GM19239 (cell line): Measurements from ENCODE around the gene KRT31.
"Not testable (repeated sequence)": the region's sequence is repeated elsewhere in the genome, so short reads cannot be mapped to it uniquely, and the experiment has no call there.

Experiments used
- DNase-seq: peaks from one replicate; pipeline ENCODE4 v3.0.0; 2011; ENCODE audit warnings: low spot score; ENCODE audit not compliant: insufficient read length
- FAIRE-seq: peaks from 2 replicates; lab custom pipeline; 2011; peaks lifted over from hg19 to GRCh38; lab: Jason Lieb, UNC

KRT31 gene

DNA sequence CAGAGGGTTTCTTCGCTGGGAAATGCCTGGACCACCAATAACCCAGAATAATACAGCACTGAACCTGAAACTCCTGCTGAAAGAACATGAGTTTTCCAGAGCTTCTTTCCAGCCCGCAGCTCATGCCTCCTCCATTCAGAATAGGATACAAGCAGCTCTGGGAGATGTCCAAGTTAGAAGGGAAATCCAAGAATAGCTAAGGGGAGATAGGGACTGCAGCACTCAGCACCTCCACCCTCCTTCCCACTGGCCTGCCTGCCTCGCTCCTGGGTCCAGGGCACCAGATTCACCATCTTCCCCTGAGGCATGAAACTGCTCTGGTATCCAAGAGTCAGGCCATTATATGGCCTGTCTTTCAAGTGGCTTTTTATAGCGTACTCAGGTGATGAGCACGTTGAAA is 4.1 kb downstream of the KRT31 start:
- no peak for DNase-seq
- no peak for FAIRE-seq

DNA sequence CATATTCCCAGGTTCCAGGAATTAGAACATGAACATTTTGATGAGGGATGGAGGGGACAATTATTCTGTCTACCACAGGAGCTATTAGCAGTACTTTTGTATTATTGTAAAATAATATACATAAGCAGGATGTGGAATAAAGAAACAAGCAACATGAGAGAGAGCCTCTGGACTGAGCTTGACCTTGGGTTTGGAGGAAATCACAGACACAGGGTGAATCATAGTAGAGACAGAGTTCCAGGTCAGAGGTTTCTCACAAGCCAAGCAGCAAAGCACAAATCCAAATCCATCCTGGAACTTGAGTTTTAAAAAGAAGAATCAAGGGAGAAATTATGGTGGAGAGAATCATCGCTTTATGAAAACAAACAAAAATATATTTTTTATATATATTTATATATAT is 5.1 kb downstream of the KRT31 start:
- no peak for DNase-seq

GRCh38 chr17:41391535-41391934 is 5.9 kb downstream of the KRT31 start:
- FAIRE-seq (no peak), DNase-seq (no peak)

More for the DNA sequence above, 5.1 kb downstream of the KRT31 start:
- no peak for FAIRE-seq

DNA sequence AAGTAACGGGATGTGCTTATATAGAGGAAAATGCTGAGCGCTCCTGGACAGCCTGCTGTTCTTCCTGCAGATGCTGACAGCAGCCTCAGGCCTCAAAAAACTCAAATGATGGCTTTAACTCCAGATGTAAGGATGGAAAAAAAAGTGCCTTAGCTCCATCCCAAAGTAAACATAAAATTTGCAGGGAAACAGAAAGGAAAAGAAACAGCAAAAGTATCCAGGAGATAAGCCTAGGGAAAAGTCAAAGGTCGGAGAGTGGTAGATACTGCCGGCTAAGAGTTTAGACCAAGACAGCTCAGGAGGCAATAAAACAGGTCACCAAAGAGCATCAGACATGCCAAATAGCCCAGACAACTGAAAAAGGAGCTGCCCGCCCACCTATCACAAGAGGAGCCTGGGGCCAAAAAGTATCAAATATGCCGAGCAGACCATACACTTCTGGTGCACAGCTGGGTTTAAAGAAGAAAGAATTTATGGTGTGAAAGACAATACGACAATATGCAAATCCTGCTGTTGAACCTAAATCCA is 6.9 kb downstream of the KRT31 start:
- FAIRE-seq, result no peak
- DNase-seq, result no peak

- FAIRE-seq (no peak), DNase-seq (no peak)
These were observed 9.7 kb downstream of the KRT31 start for GRCh38 chr17:41387670-41388069.

DNA sequence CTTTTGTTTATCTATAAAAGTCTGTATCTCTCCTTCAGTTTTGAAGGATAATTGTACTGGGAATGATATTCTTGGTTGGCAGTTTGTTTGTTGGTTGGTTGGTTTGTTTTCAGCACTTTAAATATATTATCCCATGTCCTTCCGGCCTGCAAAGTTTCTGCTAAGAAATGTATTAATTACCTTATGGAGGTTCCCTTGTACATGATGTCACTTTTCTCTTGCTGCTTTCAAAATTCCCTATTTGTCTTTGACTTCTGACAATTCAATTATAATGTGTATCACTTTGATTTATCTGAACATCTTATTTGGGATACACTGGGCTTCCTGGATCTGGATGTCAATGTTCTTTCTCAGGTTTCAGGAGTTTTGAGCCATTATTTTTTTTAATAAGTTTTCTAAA is 11.2 kb downstream of the KRT31 start:
- FAIRE-seq (no peak), DNase-seq (no peak)

DNA sequence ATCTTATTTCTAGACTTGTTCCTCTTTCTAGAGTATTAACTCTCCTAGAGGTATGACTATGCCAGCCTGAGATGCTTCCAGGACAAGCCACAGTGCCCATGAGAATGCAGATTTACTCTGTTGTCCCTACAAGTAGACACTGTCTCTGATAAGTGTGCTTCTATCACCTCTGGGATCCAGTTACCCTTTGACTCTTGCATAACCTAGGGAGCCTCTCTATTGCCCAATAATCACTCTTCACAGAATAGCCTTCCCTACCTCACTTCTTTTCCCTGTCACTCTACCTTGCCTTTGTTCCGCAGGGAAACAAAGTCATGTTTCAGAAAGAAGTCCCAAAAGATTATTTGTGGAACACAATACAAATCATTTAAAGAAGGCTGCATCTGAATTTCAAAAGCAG is 13.7 kb downstream of the KRT31 start:
- DNase-seq (no peak), FAIRE-seq (no peak)

GRCh38 chr17:41382394-41382793 is 15.0 kb downstream of the KRT31 start:
- no peak for DNase-seq
- no peak for FAIRE-seq

- not testable (repeated sequence) for DNase-seq, FAIRE-seq
These were observed 15.5 kb downstream of the KRT31 start, which contains the start of gene KRT34 for GRCh38 chr17:41381943-41382342. Gene KRT34 (minus strand): TSS chr17:41382306. CDS start chr17:41382246, 60 bp downstream.

- FAIRE-seq, DNase-seq: not testable (repeated sequence)
These were observed 17.3 kb downstream of the KRT31 start for GRCh38 chr17:41380091-41380490.

DNA sequence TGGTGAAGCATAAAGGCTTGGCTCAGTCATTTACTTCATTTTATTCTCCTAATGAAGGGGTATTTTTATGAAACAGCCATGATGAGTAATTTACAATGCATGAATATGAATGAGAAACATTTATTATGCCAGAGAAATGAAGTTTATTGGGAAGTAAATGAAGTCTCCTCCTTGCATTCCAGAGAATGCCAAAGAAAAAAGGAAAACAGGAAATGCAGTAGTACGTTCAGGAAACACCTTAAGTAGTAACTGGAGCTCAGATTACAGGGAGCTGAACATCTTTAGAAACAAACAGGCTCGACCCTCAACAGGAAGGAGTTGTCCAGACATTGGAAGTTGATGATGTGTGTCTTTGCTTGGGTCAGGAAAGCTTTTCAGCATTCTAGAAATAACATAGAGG is 19.9 kb downstream of the KRT31 start:
- FAIRE-seq (no peak), DNase-seq (no peak)

- DNase-seq (no peak), FAIRE-seq (no peak)
These were observed 27.7 kb downstream of the KRT31 start, which contains the start of gene KRT33B for GRCh38 chr17:41369713-41370112. Gene KRT33B (minus strand): TSS chr17:41369813. CDS start chr17:41369750, 63 bp downstream.

- no peak for DNase-seq
- FAIRE-seq, result no peak
These were observed 28.4 kb downstream of the KRT31 start for GRCh38 chr17:41369023-41369422.

DNA sequence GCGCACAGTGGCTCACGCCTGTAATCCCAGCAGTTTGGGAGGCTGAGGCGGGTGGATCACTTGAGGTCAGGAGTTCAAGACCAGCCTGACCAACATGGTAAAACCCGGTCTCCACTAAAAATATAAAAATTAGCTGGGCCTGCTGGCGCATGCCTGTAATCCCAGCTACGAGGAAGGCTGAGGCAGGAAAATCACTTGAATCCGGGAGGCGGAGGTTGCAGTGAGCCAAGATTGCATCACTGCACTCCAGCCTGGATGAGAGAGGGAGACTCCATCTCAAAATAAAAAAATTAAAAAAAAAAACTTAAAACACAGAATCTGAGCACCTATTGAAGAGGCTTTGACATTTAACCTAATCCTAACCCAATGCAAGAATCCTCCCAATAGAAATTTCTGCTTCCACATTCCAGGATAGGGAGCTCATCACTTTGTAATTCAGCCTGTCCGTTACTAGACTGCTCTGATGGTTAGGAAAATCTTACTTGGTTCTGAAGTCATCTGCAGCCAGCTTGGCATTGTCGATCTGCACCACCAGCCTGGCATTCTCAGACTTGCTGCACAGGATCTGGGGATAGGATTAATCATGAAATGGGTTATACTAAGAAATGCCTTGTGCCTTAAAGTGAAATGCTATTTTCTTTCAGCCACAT is 29.9 kb downstream of the KRT31 start:
- FAIRE-seq, result no peak
- DNase-seq, result no peak

- DNase-seq (no peak), FAIRE-seq (no peak)
These were observed 31.3 kb downstream of the KRT31 start for GRCh38 chr17:41366070-41366469.

DNA sequence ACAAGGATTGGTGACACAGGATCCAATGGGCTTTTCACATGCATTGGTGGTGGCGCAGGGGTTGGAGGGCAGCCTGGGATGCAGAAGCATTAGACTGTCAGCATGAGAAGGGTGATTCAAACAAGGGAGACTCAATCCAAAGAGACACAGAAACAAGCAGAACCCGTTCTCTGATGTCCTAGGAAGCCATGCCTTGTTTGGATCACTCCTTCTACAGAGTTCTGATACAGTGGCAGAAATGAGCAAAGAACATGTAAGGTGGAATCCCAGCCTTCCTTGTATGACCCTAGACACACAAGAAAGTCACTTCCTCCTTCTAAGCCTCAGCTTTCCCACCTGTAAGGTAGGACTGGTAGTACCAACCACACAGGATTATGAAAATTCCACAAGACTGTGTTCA is 33.5 kb downstream of the KRT31 start:
- DNase-seq, result no peak
- no peak for FAIRE-seq

- no peak for DNase-seq
- no peak for FAIRE-seq
These were observed 37.0 kb downstream of the KRT31 start for GRCh38 chr17:41360296-41360995.

- DNase-seq, result no peak
- FAIRE-seq, result no peak
These were observed 42.9 kb downstream of the KRT31 start for GRCh38 chr17:41354536-41354935.

- FAIRE-seq, result no peak
- DNase-seq, result no peak
These were observed 44.6 kb downstream of the KRT31 start for GRCh38 chr17:41352597-41353366.

DNA sequence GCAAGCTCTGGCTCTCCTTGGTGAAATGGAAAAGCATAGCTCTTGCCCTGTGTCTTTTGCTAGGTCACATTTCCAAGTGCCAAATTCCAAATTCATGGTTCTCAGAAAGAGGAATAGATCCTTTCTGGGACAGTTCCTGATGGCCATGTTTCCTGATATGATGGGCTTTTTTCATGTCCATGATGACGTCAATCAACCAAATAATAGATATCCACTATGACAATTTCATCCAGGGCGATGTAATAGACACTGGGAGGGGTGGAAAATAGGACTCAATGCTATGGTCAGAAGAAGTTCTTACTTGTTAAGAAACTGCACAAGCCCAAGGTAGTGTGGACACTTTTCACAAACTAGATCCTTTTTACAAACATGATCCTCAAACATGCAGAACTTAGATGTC is 46.2 kb downstream of the KRT31 start:
- no peak for FAIRE-seq
- DNase-seq, result no peak
